Measurements from ENCODE around the gene TECPR2. TPM values are rescaled to one million over a fixed set of nuclear protein-coding genes. Genes with fewer than 3 reads are reported as not detected.
"Not testable (repeated sequence)": the region's sequence is repeated elsewhere in the genome, so short reads cannot be mapped to it uniquely, and the experiment has no call there.

The TECPR2 gene
- total RNA-seq, 1 experiment from 2014 or later = 9.3 TPM

GRCh38 chr14:102516531-102517391, 154.0 kb downstream of the TECPR2 start:
- H3K36me3 ChIP-seq (ENCODE audit: control insufficient read depth, insufficient read depth, low read length) = no peaks in the 10 kb centered on the region
- Mint-ChIP-seq H3K27ac (ENCODE audit: unreplicated experiment) (no peak overlapping the region), H3K4me1 (ENCODE audit: low read depth, unreplicated experiment) (no peaks in the 10 kb centered on the region), H3K9me3 (ENCODE audit: unreplicated experiment) (no peaks in the 10 kb centered on the region), H3K27me3 (ENCODE audit: insufficient read depth, unreplicated experiment) (no peaks in the 10 kb centered on the region), H3K36me3 (ENCODE audit: insufficient read depth, unreplicated experiment) (no peaks in the 10 kb centered on the region), H3K4me3 (ENCODE audit: unreplicated experiment) (peak overlapping the region; percentile 85)
- intact Hi-C loops (cut with micrococcal nuclease; ENCODE audit: unreplicated experiment) = loop anchor here (1.0 to 2.0 kb wide), 2 partner anchors 78 to 200 kb away; no protein-coding TSS in a partner anchor
- DNase-seq = peak; percentile 69 to 82
- no peaks in the 10 kb centered on the region; the same call in 1 of the 2 replicates for H3K4me1 ChIP-seq
- ChIA-PET CTCF (interaction anchor here (0.6 to 2.1 kb wide), 3 partner anchors 40 to 78 kb away, joined by 3 to 13 read pairs (median 7); no protein-coding TSS in a partner anchor), POLR2A (no interaction called here)
- BruUV-seq (replicated peaks) = no TSS peak
- H3K9me3 ChIP-seq = no peaks in the 10 kb centered on the region
- H3K4me3 ChIP-seq (ENCODE audit: low read depth, low read length) = peak overlapping the region; percentile 67
- H3K27me3 ChIP-seq (replicated peaks; ENCODE audit: control insufficient read depth, insufficient read depth, low read length) = no peaks in the 10 kb centered on the region
- peak; percentile 48 to 89 for TF ChIP-seq CTCF (IDR thresholded peaks at IDR 0.05; ENCODE audit: insufficient read depth in 1 of 2, low read depth in 1 of 2, low read length in 1 of 2, severe bottlenecking in 1 of 2, unreplicated experiment in 1 of 2)

DNA sequence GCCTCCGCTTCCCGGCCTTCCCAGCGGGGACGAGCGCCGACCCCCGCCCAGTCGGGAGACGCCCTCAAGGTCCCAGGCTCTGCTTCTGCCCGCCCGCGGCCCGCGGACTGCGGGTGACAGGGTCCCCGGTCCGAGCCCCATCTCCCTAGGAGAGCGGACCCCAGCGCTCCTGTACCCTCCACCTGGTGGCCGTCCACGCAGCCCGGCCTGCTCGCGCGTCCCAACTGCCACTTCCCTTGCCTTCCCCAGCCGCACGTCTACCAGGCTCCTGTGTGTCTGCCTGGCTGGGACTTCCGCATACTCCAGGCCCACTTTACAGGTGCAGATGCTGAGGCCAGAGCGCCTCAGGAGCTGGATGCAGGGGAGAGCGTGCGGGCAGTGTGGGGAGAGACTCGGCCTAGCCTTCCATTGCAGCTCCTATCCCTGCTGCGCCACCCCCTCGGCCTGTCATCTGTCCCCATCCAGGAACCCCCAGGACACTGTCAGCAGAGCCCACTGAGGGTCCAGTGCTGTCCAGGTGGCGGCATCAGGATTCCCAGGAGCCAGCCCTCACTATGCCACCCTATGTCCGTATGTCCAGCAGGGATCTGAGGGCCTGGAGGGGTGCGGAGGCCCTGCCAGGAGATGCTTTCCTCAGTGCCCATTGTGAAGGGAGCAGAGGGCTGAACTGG, 154.8 kb downstream of the TECPR2 start:
- Mint-ChIP-seq H3K27me3 (ENCODE audit: insufficient read depth, unreplicated experiment) (no peaks in the 10 kb centered on the region), H3K36me3 (ENCODE audit: insufficient read depth, unreplicated experiment) (no peaks in the 10 kb centered on the region), H3K27ac (ENCODE audit: unreplicated experiment) (no peak overlapping the region), H3K4me1 (ENCODE audit: low read depth, unreplicated experiment) (no peaks in the 10 kb centered on the region), H3K4me3 (ENCODE audit: unreplicated experiment) (peak overlapping the region; percentile 79), H3K9me3 (ENCODE audit: unreplicated experiment) (no peaks in the 10 kb centered on the region)
- ChIA-PET POLR2A (no interaction called here), CTCF (interaction anchor here (2.1 kb wide), 1 partner anchor 79 kb away, joined by 7 read pairs; no protein-coding TSS in a partner anchor)
- intact Hi-C loops (cut with micrococcal nuclease; ENCODE audit: unreplicated experiment) = loop anchor here (2.0 kb wide), 1 partner anchor 201 kb away; no protein-coding TSS in a partner anchor
- DNase-seq = peak in 1 of 2 experiments; percentile 41
- peak in 1 of 2 experiments; percentile 23 for TF ChIP-seq CTCF (IDR thresholded peaks at IDR 0.05; ENCODE audit: insufficient read depth in 1 of 2, low read depth in 1 of 2, low read length in 1 of 2, severe bottlenecking in 1 of 2, unreplicated experiment in 1 of 2)
- Histone ChIP-seq H3K36me3 (ENCODE audit: control insufficient read depth, insufficient read depth, low read length) (no peaks in the 10 kb centered on the region), H3K27me3 (replicated peaks; ENCODE audit: control insufficient read depth, insufficient read depth, low read length) (no peaks in the 10 kb centered on the region), H3K4me1 (no peaks in the 10 kb centered on the region; the same call in 1 of the 2 replicates), H3K9me3 (no peaks in the 10 kb centered on the region), H3K4me3 (ENCODE audit: low read depth, low read length) (peak overlapping the region; percentile 67)
- no TSS peak for BruUV-seq (replicated peaks)

DNA sequence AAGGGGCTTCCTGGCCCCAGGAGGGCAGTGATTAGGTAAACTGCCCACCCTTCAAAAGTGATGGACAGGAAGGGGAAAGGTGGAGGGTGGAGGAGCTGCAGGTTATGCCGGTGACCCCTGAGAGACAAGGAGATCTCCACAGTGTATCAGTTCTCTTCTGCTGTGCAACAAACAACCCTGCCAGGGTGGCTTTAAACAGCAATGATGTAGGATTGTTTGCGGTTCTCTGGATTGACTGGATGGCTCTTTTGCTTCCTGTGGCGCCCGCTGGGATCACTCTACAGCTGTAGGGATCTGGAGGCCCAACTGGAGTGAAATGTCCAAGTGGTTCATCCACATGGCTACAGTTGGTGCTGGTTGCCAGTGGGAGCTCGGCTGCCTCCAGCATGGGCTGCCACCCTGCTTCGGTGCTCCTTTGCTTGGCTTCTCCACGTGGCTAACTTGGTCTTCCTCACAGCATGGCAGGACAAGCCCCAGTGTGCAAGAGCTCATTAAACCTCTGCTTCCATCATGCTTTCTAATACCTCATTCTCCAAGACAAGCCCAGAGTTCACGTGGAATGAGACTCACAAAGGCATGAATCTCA, 155.4 kb downstream of the TECPR2 start:
- H3K27me3 ChIP-seq (replicated peaks; ENCODE audit: control insufficient read depth, insufficient read depth, low read length) = no peaks in the 10 kb centered on the region
- H3K9me3 Mint-ChIP-seq (ENCODE audit: unreplicated experiment) = no peaks in the 10 kb centered on the region
- no peaks in the 10 kb centered on the region for H3K36me3 Mint-ChIP-seq (ENCODE audit: insufficient read depth, unreplicated experiment)
- no peaks in the 10 kb centered on the region for H3K9me3 ChIP-seq
- DNase-seq = no peak
- no TSS peak for BruUV-seq (replicated peaks)
- H3K27me3 Mint-ChIP-seq (ENCODE audit: insufficient read depth, unreplicated experiment) = no peaks in the 10 kb centered on the region
- H3K4me1 ChIP-seq = no peaks in the 10 kb centered on the region; the same call in 1 of the 2 replicates
- intact Hi-C loops (cut with micrococcal nuclease; ENCODE audit: unreplicated experiment) = no loop called here
- H3K27ac Mint-ChIP-seq (ENCODE audit: unreplicated experiment) = no peak overlapping the region
- H3K4me3 ChIP-seq (ENCODE audit: low read depth, low read length) = no peak overlapping the region
- ChIA-PET POLR2A (no interaction called here), CTCF (interaction anchor here (2.1 kb wide), 1 partner anchor 80 kb away, joined by 7 read pairs; no protein-coding TSS in a partner anchor)
- peak overlapping the region; percentile 79 for H3K4me3 Mint-ChIP-seq (ENCODE audit: unreplicated experiment)
- TF ChIP-seq CTCF (IDR thresholded peaks at IDR 0.05; ENCODE audit: insufficient read depth in 1 of 2, low read depth in 1 of 2, low read length in 1 of 2, severe bottlenecking in 1 of 2, unreplicated experiment in 1 of 2) = no peak
- no peaks in the 10 kb centered on the region for H3K4me1 Mint-ChIP-seq (ENCODE audit: low read depth, unreplicated experiment)
- no peaks in the 10 kb centered on the region for H3K36me3 ChIP-seq (ENCODE audit: control insufficient read depth, insufficient read depth, low read length)

DNA sequence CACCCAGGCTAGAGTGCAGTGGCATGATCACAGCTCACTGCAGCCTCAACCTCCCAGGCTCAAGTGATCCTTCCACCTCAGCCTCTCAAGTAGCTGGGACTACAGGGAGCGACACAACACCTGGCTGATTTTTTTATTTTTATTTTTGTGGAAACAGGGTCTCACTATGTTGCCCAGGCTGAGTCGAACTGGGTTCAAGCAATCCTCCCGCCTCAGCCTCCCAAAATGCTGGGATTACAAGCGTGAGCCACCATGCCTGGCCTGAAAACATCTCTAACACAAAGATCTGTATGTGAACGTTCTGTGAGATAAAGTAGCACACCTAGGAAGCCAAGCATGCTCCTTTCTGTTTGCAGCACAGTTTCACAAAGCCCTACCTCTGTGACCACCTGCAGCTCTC, 157.0 kb downstream of the TECPR2 start:
- H3K27ac Mint-ChIP-seq (ENCODE audit: unreplicated experiment); DNase-seq; H3K4me1 Mint-ChIP-seq (ENCODE audit: low read depth, unreplicated experiment); H3K36me3 Mint-ChIP-seq (ENCODE audit: insufficient read depth, unreplicated experiment); H3K27me3 Mint-ChIP-seq (ENCODE audit: insufficient read depth, unreplicated experiment); H3K36me3 ChIP-seq (ENCODE audit: control insufficient read depth, insufficient read depth, low read length); H3K9me3 ChIP-seq; H3K4me1 ChIP-seq; H3K9me3 Mint-ChIP-seq (ENCODE audit: unreplicated experiment); H3K4me3 ChIP-seq (ENCODE audit: low read depth, low read length); H3K27me3 ChIP-seq (replicated peaks; ENCODE audit: control insufficient read depth, insufficient read depth, low read length); POLR2A ChIA-PET; H3K4me3 Mint-ChIP-seq (ENCODE audit: unreplicated experiment); BruUV-seq (replicated peaks): not testable (repeated sequence)
- intact Hi-C loops (cut with micrococcal nuclease; ENCODE audit: unreplicated experiment) = loop anchor here (5.0 to 10.0 kb wide), 2 partner anchors 173 to 405 kb away; partner anchors contain the start of gene AMN
- CTCF ChIA-PET = interaction anchor here (0.6 kb wide), 1 partner anchor 195 kb away, joined by 3 read pairs; no protein-coding TSS in a partner anchor

Measured in Caco-2 (cell line).